ENCODE measurements around the gene NRF1. TPM values are rescaled to one million over a fixed set of nuclear protein-coding genes. Genes with fewer than 3 reads are reported as not detected.
A peak's percentile ranks its signal among the peaks of the same experiment; 100 is the strongest.

NRF1 gene
- total and polyA plus RNA-seq, 2 of the 13 experiments (the other 11 are each of a cell fraction or from before 2014, with no cell fraction given): 9.3 to 10.1 TPM

GRCh38 chr7:129780257-129780973 is 168.9 kb downstream of the NRF1 start (continued):
- TF ChIP-seq ZNF513 (CRISPR knock-in tag; conservative IDR thresholded peaks at IDR 0.05) (no peak), MLXIP (CRISPR knock-in tag; IDR thresholded peaks at IDR 0.05; ENCODE audit: borderline replicate concordance) (no peak), RARA (CRISPR knock-in tag; IDR thresholded peaks at IDR 0.05) (no peak; the same call in 1 of the 2 replicates), NONO (IDR thresholded peaks at IDR 0.05) (no peak), NONO (CRISPR knock-in tag; conservative IDR thresholded peaks at IDR 0.05) (0 out of 2 replicates have a peak, but pooled peaks have one; percentile 47), ZNF17 (CRISPR knock-in tag; IDR thresholded peaks at IDR 0.05) (no peak), FOXK1 (CRISPR knock-in tag; IDR thresholded peaks at IDR 0.05; ENCODE audit: borderline replicate concordance, low read depth) (no peak), CBX5 (CRISPR knock-in tag; IDR thresholded peaks at IDR 0.05; ENCODE audit: borderline replicate concordance) (no peak), NCOA1 (CRISPR knock-in tag; IDR thresholded peaks at IDR 0.05) (no peak), MXI1 (IDR thresholded peaks at IDR 0.05; ENCODE audit: borderline replicate concordance, low read depth, low read length) (no peak), NCOA2 (CRISPR knock-in tag; IDR thresholded peaks at IDR 0.05) (peak; percentile 10; the same call in 1 of the 2 replicates), ATF1 (CRISPR knock-in tag; IDR thresholded peaks at IDR 0.05) (no peak), PAX8 (CRISPR knock-in tag; IDR thresholded peaks at IDR 0.05; ENCODE audit: borderline replicate concordance) (no peak), ZBTB43 (CRISPR knock-in tag; conservative IDR thresholded peaks at IDR 0.05) (no peak), POLR2G (IDR thresholded peaks at IDR 0.05; ENCODE audit: low read depth, low read length) (no peak), ATM (IDR thresholded peaks at IDR 0.05; ENCODE audit: borderline replicate concordance) (no peak), MYNN (CRISPR knock-in tag; IDR thresholded peaks at IDR 0.05; ENCODE audit: low read depth) (no peak), NFIB (CRISPR knock-in tag; IDR thresholded peaks at IDR 0.05; ENCODE audit: borderline replicate concordance) (no peak), AKAP8 (CRISPR knock-in tag; IDR thresholded peaks at IDR 0.05) (no peak), ZNF564 (CRISPR knock-in tag; IDR thresholded peaks at IDR 0.05) (no peak), KLF16 (CRISPR knock-in tag; IDR thresholded peaks at IDR 0.05) (no peak), BRF2 (CRISPR knock-in tag; IDR thresholded peaks at IDR 0.05) (no peak), FOSL2 (CRISPR knock-in tag; IDR thresholded peaks at IDR 0.05) (peak; percentile 79), BRD4 (CRISPR knock-in tag; IDR thresholded peaks at IDR 0.05) (no peak)
